ENCODE results near the gene SYTL3.
"Not testable (repeated sequence)": the region's sequence is repeated elsewhere in the genome, so short reads cannot be mapped to it uniquely, and the experiment has no call there.

SYTL3 gene

DNA sequence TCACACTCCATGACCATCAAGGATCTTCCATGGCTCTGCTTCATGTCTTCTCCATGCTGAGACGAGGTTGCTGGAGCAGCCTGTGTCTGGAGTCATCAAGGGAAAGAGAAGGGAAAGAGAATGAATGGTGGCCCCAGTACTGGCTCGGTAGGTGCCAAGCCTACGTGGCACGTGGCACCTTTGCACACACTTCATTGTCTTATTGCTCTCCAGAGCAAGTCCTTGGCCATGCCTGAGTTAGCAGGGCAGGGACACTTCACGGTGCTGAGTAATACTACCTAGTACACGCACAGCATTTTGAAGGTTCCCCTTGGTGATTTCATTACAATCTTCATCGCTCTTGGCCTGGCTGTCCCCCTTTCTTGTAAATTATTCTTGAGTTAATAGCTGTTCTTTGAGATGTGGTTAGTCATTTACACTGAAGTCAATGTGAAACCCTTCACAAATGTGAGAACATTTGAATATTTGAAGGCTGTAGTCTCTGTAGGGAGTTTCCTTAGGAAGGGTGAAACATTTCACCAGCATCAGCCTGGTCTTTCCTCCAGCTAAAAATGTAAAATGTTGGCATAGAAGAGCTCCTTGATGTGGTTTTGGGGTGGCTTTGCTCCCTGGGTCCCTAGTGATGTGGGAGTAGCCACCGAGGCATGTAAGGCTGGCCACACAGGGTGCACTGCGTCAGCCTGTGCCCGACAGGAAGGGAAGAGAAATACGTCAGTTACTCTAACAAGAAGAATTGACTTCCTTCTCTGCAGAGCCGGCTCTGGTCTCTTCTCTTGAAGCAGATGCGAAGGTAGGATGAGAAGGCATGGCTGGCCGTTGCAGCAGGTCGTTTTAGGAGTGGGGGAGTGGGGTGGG is at the start of gene SYTL3:
TSS of gene SYTL3 (plus strand) at position 766 of the 855 bp plus-strand sequence. CDS start 13,215 bp downstream, outside the sequence.
- peak; percentile 89 for DNase-seq

DNA sequence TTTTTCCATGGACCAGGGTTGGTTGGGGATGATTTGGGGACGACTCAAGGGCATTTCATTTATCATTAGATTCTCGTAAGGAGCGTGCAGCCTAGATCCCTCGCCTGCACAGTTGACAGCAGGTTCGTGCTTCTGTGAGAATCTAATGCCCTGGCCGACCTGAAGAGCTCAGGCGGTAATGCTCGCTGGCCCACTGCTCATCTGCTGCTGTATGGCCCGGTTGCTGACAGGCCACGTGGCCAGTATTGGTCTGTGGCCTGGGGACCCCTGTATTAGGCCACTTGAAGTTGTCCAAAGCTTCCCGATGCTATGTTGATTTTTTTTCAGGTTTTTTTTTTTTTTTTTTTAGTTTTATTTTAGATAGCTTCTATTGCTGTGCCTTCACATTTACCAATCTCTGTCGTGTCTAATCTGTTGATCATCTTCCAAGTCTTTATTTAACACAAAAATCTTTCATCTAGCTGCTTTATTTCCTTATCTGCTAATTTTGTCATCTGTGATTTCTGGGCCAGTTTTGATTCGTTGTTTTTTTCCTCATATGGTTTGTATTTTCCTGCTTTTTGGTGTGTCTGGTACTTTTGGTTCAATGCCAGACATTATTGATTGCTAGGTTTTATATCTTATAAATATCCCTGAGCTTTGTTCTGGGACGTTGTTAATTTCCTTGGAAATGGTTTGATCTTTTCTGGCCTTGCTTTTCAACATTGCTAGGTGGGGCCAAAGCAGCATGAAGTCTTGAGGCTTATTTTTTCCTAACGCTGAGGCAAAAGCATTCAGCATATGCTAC is 46.4 kb upstream of the SYTL3 start:
- no peak for DNase-seq

GRCh38 chr6:158604048-158604406 is 45.8 kb upstream of the SYTL3 start:
- DNase-seq = no peak

- peak; percentile 66 for DNase-seq
Measured at GRCh38 chr6:158605266-158605878, 44.5 kb upstream of the SYTL3 start.

DNA sequence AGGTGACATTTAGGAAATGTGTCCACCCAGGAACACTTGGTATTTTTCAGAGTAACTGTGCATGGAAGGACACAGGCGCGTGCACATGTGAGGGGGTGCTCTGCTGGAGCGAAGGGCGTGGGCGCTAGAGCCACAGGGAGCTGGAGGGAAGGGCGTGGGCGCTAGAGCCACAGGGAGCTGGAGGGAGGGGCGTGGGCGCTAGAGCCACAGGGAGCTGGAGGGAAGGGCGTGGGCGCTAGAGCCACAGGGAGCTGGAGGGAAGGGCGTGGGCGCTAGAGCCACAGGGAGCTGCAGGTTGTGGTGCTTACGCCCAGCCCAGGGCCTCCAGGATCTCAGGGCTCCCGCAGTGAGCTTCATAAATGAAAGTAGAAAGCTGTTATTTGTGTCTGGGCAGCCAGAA is 43.8 kb upstream of the SYTL3 start:
- peak; percentile 22 for DNase-seq

DNA sequence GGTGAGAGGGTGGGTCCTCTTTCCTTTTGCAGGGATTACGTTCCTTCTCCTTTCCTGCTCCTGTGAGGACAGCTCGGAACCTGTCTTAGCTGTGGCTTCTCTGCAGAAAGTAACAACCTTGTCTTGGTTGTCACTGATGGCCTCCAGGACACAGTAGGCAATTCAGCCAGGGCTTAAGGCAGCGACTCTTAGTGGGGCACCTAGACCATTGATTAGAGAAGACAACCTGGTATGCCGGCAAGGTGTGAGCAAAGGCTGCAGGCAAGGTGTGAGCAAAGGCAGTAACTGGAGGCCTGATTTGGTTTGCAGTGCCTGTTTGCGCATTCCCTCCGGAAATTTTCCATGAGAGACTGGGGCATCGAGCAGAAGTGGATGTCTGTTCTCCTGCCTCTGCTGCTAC is 42.9 kb upstream of the SYTL3 start:
- peak; percentile 34 for DNase-seq

- peak; percentile 40 for DNase-seq
Measured at GRCh38 chr6:158607411-158608170, 42.3 kb upstream of the SYTL3 start.

DNA sequence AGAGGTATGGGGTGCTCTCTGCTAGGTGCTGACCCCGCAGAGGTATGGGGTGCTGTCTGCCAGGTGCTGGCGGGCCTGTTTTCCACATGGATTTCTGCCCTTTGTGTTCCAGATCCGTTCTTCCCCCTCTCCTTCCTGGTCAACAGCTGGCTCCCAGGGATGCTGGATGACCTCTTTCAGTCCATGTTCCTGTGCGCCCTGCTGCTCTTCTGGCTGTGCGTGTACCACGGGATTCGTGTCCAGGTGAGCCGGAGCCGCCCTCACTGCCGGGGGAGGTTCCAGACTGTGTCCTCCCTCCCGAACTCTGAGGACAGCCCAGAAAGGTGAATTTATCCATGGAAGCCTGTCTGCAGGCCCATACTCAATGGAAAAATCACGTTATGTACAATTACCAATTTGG is 41.6 kb upstream of the SYTL3 start:
- DNase-seq = no peak

GRCh38 chr6:158609455-158610155 is 40.2 kb upstream of the SYTL3 start:
- peak; percentile 39 for DNase-seq

DNA sequence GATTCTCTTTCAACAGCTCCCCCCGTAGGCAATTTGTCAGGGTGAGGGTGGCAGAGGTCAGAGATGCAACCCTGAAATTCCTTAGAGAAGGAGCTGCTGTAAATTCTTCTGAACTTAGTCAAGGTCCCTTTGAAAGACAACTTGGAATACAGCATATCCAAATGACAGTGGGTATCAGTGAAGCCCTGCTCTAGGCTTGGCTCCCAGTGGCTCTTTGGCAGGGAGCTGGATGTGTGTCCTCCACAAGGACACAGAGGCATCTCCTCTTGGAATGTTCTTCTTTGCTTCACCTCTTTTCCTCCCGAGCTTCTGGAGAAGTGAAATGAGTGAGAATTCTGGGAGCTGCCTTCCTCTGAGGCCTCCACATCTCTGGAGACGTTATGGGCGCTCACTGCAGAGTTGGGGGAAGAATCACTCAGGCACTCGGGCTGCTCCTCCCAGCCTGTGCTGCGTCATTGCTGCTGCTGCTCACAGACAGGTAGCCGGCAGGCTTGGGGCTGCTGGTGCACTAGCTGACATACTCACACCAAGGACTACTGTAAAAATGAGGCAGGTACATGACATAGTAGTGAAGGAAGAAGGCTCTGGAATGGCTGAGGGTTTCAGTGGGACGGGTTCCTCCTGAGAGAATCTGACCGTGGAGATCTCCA is 39.4 kb upstream of the SYTL3 start:
- peak; percentile 34 for DNase-seq

- peak; percentile 36 for DNase-seq
Measured at GRCh38 chr6:158611039-158611438, 38.8 kb upstream of the SYTL3 start.

- peak; percentile 20 for DNase-seq
Measured at GRCh38 chr6:158611541-158612370, 38.1 kb upstream of the SYTL3 start.

GRCh38 chr6:158614606-158615005 is 35.2 kb upstream of the SYTL3 start:
- DNase-seq = not testable (repeated sequence)

DNA sequence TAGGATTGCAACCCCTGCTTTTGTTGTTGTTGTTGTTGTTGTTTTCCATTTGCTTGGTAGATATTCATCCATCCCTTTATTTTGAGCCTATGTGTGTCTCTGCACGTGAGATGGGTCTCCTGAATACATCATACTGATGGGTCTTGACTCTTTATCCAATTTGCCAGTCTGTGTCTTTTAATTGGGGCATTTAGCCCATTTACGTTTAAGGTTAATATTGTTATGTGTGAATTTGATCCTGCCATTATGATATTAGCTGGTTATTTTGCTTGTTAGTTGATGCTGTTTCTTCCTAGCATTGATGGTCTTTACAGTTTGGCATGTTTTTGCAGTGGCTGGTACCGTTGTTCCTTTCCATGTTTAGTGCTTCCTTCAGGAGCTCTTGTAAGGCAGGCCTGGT is 31.6 kb upstream of the SYTL3 start:
- not testable (repeated sequence) for DNase-seq

GRCh38 chr6:158619922-158620801 is 29.7 kb upstream of the SYTL3 start:
- peak; percentile 29 for DNase-seq

GRCh38 chr6:158620963-158621693 is 28.7 kb upstream of the SYTL3 start:
- peak; percentile 39 for DNase-seq

DNA sequence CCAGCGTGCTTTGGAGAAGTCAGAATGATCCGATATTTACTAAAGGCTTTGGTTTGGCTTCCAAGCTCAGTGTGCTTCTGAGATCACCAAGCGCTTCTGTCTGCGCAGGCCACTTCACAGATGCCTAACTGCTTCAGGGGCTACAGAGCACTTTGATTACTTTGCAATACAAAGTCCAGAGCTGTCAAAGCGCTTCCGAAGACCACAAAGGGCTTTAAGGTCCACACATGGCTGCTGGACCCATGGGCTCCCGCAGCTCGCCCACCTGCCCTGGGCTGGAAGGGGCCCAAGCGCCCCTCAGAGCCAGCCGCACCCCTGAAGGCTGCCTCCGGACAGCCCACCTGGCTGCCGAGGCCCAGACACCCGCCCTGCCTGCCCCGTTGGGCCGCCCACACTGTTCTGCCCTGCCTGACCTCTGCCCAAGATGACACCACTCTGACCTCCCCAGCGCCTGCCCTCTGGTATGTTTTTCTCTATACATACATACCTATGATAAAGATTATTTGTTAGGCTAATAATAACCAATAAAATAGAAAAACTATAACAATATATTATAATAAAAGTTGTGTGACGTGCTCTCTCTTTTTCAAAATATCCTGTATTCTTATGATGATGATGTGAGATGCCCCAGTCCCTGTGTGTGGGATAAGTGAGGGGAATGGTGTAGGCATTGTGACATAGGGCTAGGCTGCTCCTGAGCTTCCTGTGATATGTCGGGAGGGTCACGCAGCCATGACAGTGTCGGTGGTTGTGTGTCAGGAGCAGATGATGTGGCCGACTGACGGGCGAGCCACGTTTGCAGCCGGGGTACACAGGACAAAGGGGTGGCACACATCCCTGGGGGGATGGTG is 27.9 kb upstream of the SYTL3 start:
- peak; percentile 49 for DNase-seq

All from activated CD8-positive, alpha-beta memory T cell treated with anti-CD3 and anti-CD28 coated beads, Interleukin-2, amount 50 U/mL, for 48 hours (primary cell).